ENCODE measurements around the gene HNRNPLL.

Gene HNRNPLL

GRCh38 chr2:38581193-38582147 is 21.3 kb downstream of the HNRNPLL start:
- H3K4me3 ChIP-seq (ENCODE audit: low read length), result no peak overlapping the region
- H3K9ac ChIP-seq (ENCODE audit: low read length), result no peak overlapping the region
- H3K36me3 ChIP-seq (ENCODE audit: control insufficient read depth, insufficient read depth, low read length), result peaks cover 4% of the 10 kb centered on the region
- no peak overlapping the region for H3K27ac ChIP-seq (ENCODE audit: low read depth, low read length)
- no peaks in the 10 kb centered on the region for H3K27me3 ChIP-seq (ENCODE audit: control insufficient read depth, insufficient read depth, low read length)
- peaks cover 9% of the 10 kb centered on the region for H3K4me1 ChIP-seq (ENCODE audit: control insufficient read depth, insufficient read depth, low read length)

- H3K27ac ChIP-seq (ENCODE audit: low read depth, low read length), result no peak overlapping the region
- H3K36me3 ChIP-seq (ENCODE audit: control insufficient read depth, insufficient read depth, low read length), result peaks cover 4% of the 10 kb centered on the region
- H3K4me1 ChIP-seq (ENCODE audit: control insufficient read depth, insufficient read depth, low read length), result peaks cover 6% of the 10 kb centered on the region
- no peak overlapping the region for H3K4me3 ChIP-seq (ENCODE audit: low read length)
- H3K9ac ChIP-seq (ENCODE audit: low read length), result no peak overlapping the region
- H3K27me3 ChIP-seq (ENCODE audit: control insufficient read depth, insufficient read depth, low read length), result no peaks in the 10 kb centered on the region
Measured at GRCh38 chr2:38580115-38580636, 22.6 kb downstream of the HNRNPLL start.

- peaks cover 4% of the 10 kb centered on the region for H3K36me3 ChIP-seq (ENCODE audit: control insufficient read depth, insufficient read depth, low read length)
- H3K9ac ChIP-seq (ENCODE audit: low read length), result no peak overlapping the region
- H3K27ac ChIP-seq (ENCODE audit: low read depth, low read length), result no peak overlapping the region
- H3K4me3 ChIP-seq (ENCODE audit: low read length), result no peak overlapping the region
- H3K4me1 ChIP-seq (ENCODE audit: control insufficient read depth, insufficient read depth, low read length), result peaks cover 6% of the 10 kb centered on the region
- no peaks in the 10 kb centered on the region for H3K27me3 ChIP-seq (ENCODE audit: control insufficient read depth, insufficient read depth, low read length)
Measured at GRCh38 chr2:38578832-38579231, 23.9 kb downstream of the HNRNPLL start.

- Histone ChIP-seq H3K4me3 (ENCODE audit: low read length) (no peak overlapping the region), H3K9ac (ENCODE audit: low read length) (no peak overlapping the region), H3K36me3 (ENCODE audit: control insufficient read depth, insufficient read depth, low read length) (peaks cover 10% of the 10 kb centered on the region), H3K27ac (ENCODE audit: low read depth, low read length) (no peak overlapping the region), H3K27me3 (ENCODE audit: control insufficient read depth, insufficient read depth, low read length) (no peaks in the 10 kb centered on the region), H3K4me1 (ENCODE audit: control insufficient read depth, insufficient read depth, low read length) (peaks cover 2% of the 10 kb centered on the region)
Measured at GRCh38 chr2:38574278-38574677, 28.4 kb downstream of the HNRNPLL start.

GRCh38 chr2:38572167-38572566 is 30.6 kb downstream of the HNRNPLL start:
- Histone ChIP-seq H3K4me1 (ENCODE audit: control insufficient read depth, insufficient read depth, low read length) (peaks cover 2% of the 10 kb centered on the region), H3K9ac (ENCODE audit: low read length) (no peak overlapping the region), H3K36me3 (ENCODE audit: control insufficient read depth, insufficient read depth, low read length) (peaks cover 14% of the 10 kb centered on the region), H3K27me3 (ENCODE audit: control insufficient read depth, insufficient read depth, low read length) (no peaks in the 10 kb centered on the region), H3K27ac (ENCODE audit: low read depth, low read length) (no peak overlapping the region), H3K4me3 (ENCODE audit: low read length) (no peak overlapping the region)

GRCh38 chr2:38571193-38571592 is 31.5 kb downstream of the HNRNPLL start:
- H3K27me3 ChIP-seq (ENCODE audit: control insufficient read depth, insufficient read depth, low read length), result no peaks in the 10 kb centered on the region
- H3K4me1 ChIP-seq (ENCODE audit: control insufficient read depth, insufficient read depth, low read length), result peaks cover 2% of the 10 kb centered on the region
- H3K9ac ChIP-seq (ENCODE audit: low read length), result no peak overlapping the region
- H3K4me3 ChIP-seq (ENCODE audit: low read length), result no peak overlapping the region
- H3K27ac ChIP-seq (ENCODE audit: low read depth, low read length), result no peak overlapping the region
- H3K36me3 ChIP-seq (ENCODE audit: control insufficient read depth, insufficient read depth, low read length), result peaks cover 17% of the 10 kb centered on the region

- no peaks in the 10 kb centered on the region for H3K27me3 ChIP-seq (ENCODE audit: control insufficient read depth, insufficient read depth, low read length)
- H3K4me1 ChIP-seq (ENCODE audit: control insufficient read depth, insufficient read depth, low read length), result no peaks in the 10 kb centered on the region
- H3K27ac ChIP-seq (ENCODE audit: low read depth, low read length), result no peak overlapping the region
- no peak overlapping the region for H3K9ac ChIP-seq (ENCODE audit: low read length)
- no peak overlapping the region for H3K4me3 ChIP-seq (ENCODE audit: low read length)
- H3K36me3 ChIP-seq (ENCODE audit: control insufficient read depth, insufficient read depth, low read length), result peaks cover 17% of the 10 kb centered on the region
Measured at GRCh38 chr2:38568724-38569436, 33.8 kb downstream of the HNRNPLL start.

GRCh38 chr2:38565333-38565732 is 37.4 kb downstream of the HNRNPLL start:
- peaks cover 11% of the 10 kb centered on the region for H3K36me3 ChIP-seq (ENCODE audit: control insufficient read depth, insufficient read depth, low read length)

GRCh38 chr2:38561691-38562090 is 41.0 kb downstream of the HNRNPLL start:
- Histone ChIP-seq H3K9ac (ENCODE audit: low read length) (no peak overlapping the region), H3K27me3 (ENCODE audit: control insufficient read depth, insufficient read depth, low read length) (no peaks in the 10 kb centered on the region), H3K4me3 (ENCODE audit: low read length) (no peak overlapping the region), H3K4me1 (ENCODE audit: control insufficient read depth, insufficient read depth, low read length) (no peaks in the 10 kb centered on the region), H3K36me3 (ENCODE audit: control insufficient read depth, insufficient read depth, low read length) (no peaks in the 10 kb centered on the region), H3K27ac (ENCODE audit: low read depth, low read length) (no peak overlapping the region)

More at GRCh38 chr2:38565333-38565732, 37.4 kb downstream of the HNRNPLL start:
- no peak overlapping the region for H3K4me3 ChIP-seq (ENCODE audit: low read length)
- H3K4me1 ChIP-seq (ENCODE audit: control insufficient read depth, insufficient read depth, low read length), result no peaks in the 10 kb centered on the region
- H3K27ac ChIP-seq (ENCODE audit: low read depth, low read length), result no peak overlapping the region
- no peak overlapping the region for H3K9ac ChIP-seq (ENCODE audit: low read length)
- H3K27me3 ChIP-seq (ENCODE audit: control insufficient read depth, insufficient read depth, low read length), result no peaks in the 10 kb centered on the region

- Histone ChIP-seq H3K4me3 (ENCODE audit: low read length) (no peak overlapping the region), H3K36me3 (ENCODE audit: control insufficient read depth, insufficient read depth, low read length) (no peaks in the 10 kb centered on the region), H3K4me1 (ENCODE audit: control insufficient read depth, insufficient read depth, low read length) (no peaks in the 10 kb centered on the region), H3K27me3 (ENCODE audit: control insufficient read depth, insufficient read depth, low read length) (no peaks in the 10 kb centered on the region), H3K9ac (ENCODE audit: low read length) (no peak overlapping the region), H3K27ac (ENCODE audit: low read depth, low read length) (no peak overlapping the region)
Measured at GRCh38 chr2:38560092-38560491, 42.6 kb downstream of the HNRNPLL start.

GRCh38 chr2:38557981-38558380 is 44.7 kb downstream of the HNRNPLL start:
- Histone ChIP-seq H3K27me3 (ENCODE audit: control insufficient read depth, insufficient read depth, low read length) (no peaks in the 10 kb centered on the region), H3K4me1 (ENCODE audit: control insufficient read depth, insufficient read depth, low read length) (no peaks in the 10 kb centered on the region), H3K9ac (ENCODE audit: low read length) (no peak overlapping the region), H3K4me3 (ENCODE audit: low read length) (no peak overlapping the region), H3K36me3 (ENCODE audit: control insufficient read depth, insufficient read depth, low read length) (peaks cover 4% of the 10 kb centered on the region), H3K27ac (ENCODE audit: low read depth, low read length) (no peak overlapping the region)

- Histone ChIP-seq H3K4me1 (ENCODE audit: control insufficient read depth, insufficient read depth, low read length) (no peaks in the 10 kb centered on the region), H3K27ac (ENCODE audit: low read depth, low read length) (no peak overlapping the region), H3K27me3 (ENCODE audit: control insufficient read depth, insufficient read depth, low read length) (no peaks in the 10 kb centered on the region), H3K36me3 (ENCODE audit: control insufficient read depth, insufficient read depth, low read length) (peaks cover 4% of the 10 kb centered on the region), H3K9ac (ENCODE audit: low read length) (no peak overlapping the region), H3K4me3 (ENCODE audit: low read length) (no peak overlapping the region)
Measured at GRCh38 chr2:38557217-38557616, 45.5 kb downstream of the HNRNPLL start.
